GM18511 (cell line): Measurements from ENCODE around the gene TBC1D9.

Source experiments
- ATAC-seq: cut with Tn5 transposase; IDR thresholded peaks from one replicate; pipeline ENCODE4 v1.9.1; 2021; ENCODE audit warnings: mild to moderate bottlenecking, moderate library complexity; ENCODE audit not compliant: unreplicated experiment

The TBC1D9 gene

GRCh38 chr4:140659943-140660700, 96.1 kb downstream of the TBC1D9 start:
- ATAC-seq: no peak

DNA sequence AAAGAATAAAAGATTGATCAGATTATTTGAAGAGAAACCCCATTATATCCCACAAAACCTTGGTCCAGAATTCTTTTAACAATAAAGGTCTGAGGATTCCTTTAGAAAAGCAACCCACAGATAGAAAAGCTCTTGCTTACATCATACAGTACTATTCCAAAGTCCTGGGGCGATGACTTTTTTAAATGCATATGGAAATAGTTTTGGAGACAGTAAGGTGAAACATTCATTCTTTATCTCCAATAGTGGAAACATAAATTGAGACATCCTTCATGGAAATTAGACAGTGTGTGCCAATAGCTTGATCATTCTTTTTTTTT, 101.7 kb downstream of the TBC1D9 start:
- no peak for ATAC-seq

GRCh38 chr4:140653718-140654494, 102.3 kb downstream of the TBC1D9 start:
- no peak for ATAC-seq

DNA sequence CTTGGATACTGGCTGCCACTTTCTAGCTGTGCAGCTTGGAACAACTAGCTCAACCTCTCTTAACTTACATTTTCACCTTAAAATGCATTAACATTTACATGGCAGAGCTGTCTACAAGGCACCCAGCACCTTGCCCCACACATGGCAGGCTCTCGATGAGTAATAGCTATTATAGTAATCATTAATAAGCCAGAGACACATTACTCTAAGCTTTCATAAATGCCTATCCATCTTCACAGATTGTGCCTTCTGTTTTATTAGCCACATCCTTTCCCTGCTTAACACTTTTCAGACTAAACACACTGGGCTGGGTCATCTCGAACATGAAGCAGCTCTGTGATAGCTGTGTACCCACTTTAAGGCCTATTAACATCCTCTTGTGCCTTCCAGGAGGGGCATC, 103.6 kb downstream of the TBC1D9 start:
- no peak for ATAC-seq

- no peak for ATAC-seq
These were observed 107.4 kb downstream of the TBC1D9 start for GRCh38 chr4:140648716-140649308.

- no peak for ATAC-seq
These were observed 110.4 kb downstream of the TBC1D9 start for GRCh38 chr4:140645614-140646412.

- ATAC-seq: no peak
These were observed 111.0 kb downstream of the TBC1D9 start for GRCh38 chr4:140645196-140645595.

- ATAC-seq: no peak
These were observed 111.6 kb downstream of the TBC1D9 start for GRCh38 chr4:140644470-140645185.

GRCh38 chr4:140643571-140644055, 112.6 kb downstream of the TBC1D9 start:
- ATAC-seq: no peak

DNA sequence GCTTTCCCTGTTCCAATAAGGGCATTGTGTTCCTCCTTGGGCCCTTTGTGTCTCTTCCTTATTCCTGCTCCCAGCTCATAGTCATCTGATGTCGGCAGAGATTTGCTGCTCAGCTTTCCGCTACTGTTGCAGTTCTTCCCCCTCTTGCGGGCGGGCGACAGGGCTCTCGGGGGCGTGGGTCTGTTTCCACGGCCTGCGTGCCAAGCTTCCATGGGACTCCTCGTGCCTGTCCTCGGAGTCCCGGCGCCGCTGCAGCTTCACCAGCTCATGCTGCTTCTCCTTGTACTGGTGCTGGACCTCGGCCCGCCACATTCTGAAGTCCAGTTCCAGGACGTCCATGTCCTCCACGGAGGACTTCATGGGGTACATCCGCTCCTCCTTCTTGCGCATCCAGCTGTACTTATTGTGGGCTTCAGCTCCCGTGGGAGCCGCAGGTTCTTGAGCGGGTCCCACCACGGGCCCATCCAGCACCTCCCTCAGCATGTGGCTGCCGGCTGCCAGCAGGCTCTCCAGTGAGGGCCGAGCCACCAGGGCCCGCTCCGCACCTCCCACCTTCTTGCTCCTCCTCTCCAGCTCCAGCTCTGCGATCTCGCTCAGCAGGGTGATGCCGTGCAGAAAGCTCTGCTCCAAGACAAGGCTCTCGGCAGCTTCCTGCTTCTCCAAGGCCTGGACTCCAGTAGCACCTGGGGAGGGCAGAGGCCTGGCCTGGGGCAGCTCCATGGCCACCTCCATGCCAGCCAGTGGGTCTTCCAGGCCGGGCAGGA, 113.3 kb downstream of the TBC1D9 start:
- no peak for ATAC-seq

DNA sequence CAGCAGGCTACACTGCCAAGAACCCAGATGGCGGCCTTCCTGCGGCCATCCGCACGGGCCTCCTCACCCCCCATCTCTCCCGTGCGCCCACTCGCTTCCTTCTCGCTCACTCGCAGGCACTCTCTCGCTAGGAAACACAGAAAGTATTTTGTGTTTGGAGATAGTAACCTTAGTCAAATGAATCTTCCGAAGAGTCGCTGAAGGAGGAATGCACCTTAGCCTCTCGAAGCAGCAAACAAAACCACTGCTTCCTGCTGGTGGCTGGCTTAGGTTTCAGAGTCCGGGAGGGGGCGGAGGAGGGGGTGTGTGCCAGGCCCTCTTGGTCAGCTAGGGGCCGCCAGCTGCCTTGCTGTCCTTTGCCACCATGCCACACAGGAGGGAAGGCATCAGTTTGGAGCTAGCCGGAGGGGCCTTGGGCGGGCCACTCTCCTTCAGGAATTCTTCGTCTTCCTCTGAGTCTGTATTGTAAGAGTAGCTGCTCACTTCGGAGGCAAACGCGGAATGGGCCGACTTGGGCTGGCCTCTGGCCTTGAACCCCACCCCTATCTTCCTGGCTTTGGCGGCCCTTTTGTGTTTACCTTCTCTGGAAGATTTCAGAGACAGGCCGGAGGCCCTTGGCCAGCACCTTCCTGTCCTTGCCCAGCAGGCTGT, 114.3 kb downstream of the TBC1D9 start:
- ATAC-seq: no peak

DNA sequence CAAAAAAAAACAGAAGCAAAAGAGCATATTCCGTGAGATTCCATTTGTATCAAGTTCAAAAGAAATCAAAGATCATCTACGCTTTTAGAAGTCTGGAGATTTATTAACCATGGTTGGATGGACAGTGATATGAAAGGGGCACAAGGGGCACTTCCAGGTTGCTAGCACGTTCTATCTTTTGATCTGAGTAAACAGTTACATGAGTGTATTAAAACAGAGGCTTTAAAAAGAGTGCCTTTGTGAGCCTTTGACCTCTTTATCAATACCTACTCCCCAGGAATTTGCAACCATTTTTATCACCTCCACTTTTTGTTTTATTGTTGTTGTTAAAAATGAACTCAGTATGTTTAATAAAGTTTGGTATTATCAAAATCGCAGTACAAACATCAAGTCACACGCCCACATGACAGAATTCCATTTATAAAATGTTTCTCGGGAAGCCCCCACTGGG, 115.1 kb downstream of the TBC1D9 start:
- no peak for ATAC-seq

GRCh38 chr4:140640150-140640748, 115.9 kb downstream of the TBC1D9 start:
- ATAC-seq: no peak

DNA sequence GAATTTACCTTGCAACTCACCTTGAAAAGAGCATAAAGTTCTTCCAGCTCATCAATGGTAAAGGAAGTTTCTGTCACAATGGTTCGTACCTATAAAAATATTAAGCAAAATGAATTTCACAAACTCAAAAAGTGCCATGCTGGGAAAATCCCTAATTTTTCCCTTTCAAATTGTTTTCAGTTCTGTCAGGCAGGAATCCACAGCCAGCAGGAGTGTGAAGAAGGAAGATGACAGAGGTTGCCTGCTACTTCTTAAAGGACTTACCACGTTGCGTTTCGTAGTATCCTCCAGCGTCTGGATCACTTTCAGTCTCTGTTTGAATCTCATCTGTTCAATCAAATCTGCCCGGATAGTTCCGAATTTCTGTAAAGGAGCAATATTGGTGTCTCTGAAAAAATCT, 117.1 kb downstream of the TBC1D9 start:
- ATAC-seq: no peak

GRCh38 chr4:140637836-140638235, 118.3 kb downstream of the TBC1D9 start:
- peak; percentile 72 for ATAC-seq

- ATAC-seq: no peak
These were observed 120.6 kb downstream of the TBC1D9 start for GRCh38 chr4:140635606-140636005.

DNA sequence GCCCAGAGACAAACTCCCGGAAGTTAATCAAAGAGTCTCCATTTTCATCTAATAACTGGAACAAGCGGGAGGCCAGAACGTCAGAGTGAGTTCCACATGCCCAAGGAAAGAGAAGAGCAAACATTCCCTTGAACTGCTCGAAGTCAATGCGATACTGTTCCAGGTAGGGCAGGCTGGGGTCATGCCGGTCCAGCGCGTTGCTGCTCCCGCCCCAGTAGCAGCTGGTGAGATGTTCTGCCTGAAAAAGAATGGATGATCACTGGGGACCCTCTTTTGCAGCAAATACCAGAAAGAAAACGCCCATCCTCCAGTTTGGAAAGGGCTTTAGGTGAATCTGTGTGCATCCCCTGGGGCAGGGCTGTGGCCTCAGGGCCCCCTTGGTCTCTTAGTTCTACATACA, 122.2 kb downstream of the TBC1D9 start:
- ATAC-seq: no peak

DNA sequence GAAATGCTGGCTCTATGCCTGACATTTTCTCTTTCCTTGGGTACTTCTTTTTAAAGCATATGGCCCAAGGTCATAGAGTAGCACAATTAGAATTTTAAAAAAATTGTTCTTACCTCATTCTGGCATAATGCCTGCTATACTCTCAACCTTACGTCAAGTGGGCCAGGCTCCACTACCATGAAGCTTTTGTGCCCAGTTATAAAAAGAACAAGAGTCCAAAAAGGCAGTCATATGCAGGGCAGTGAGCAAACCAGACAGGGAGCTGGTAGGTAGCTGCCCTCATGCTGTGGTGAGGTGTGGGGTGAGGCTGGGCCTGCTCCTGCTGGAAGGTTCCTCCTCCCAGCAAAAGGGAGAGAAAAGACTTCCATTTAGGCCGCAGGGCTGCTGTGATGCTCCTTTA, 123.1 kb downstream of the TBC1D9 start:
- ATAC-seq: no peak

DNA sequence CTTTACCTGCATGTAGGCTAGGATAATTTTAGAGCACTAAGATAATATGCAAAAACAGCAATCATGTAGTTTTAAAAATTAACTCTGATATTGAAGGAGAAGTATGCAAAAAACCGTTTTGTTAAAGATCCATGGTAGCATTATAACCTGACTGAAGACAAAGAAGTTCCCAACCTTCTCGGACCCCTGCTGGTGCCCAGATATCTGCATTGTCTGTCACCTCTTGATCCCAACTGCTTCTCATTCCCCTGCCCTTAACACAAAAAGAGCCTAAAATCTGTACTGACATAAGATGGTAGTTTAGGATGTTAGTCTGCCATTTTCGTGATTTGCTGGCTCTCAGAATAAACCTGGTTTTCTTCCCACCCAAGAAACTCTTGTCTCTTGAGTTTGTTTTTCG, 125.9 kb downstream of the TBC1D9 start:
- ATAC-seq: no peak
